HUES48 (cell line): Measurements from ENCODE around the gene OR6N2.

Experiments used
- H3K27ac ChIP-seq: one replicate; pipeline ENCODE4 v1.7.0; 2013; ENCODE audit warnings: low read depth, low read length, inconsistent platforms
- H3K27me3 ChIP-seq: 2 replicates; pipeline ENCODE4 v1.6.1; 2013; ENCODE audit warnings: mild to moderate bottlenecking, low read length; ENCODE audit not compliant: control insufficient read depth, insufficient read depth
- H3K36me3 ChIP-seq: 2 replicates; pipeline ENCODE4 v1.6.1; 2013; ENCODE audit warnings: low read length; ENCODE audit not compliant: control insufficient read depth, insufficient read depth
- H3K4me1 ChIP-seq: 2 replicates; pipeline ENCODE4 v1.6.1; 2013; ENCODE audit warnings: mild to moderate bottlenecking, low read length; ENCODE audit not compliant: control insufficient read depth, insufficient read depth
- H3K4me3 ChIP-seq: 2 replicates; pipeline ENCODE4 v1.5.1; 2013; ENCODE audit warnings: mild to moderate bottlenecking, low read depth, low read length
- H3K9ac ChIP-seq: 2 replicates; pipeline ENCODE4 v1.6.1; 2013; ENCODE audit warnings: mild to moderate bottlenecking, low read depth, low read length, moderate library complexity
- H3K9me3 ChIP-seq: 2 replicates; pipeline ENCODE4 v1.6.1; 2013; ENCODE audit warnings: low read length; ENCODE audit not compliant: control insufficient read depth, insufficient read depth

The OR6N2 gene

GRCh38 chr1:158781104-158781503 is at the start of gene OR6N2:
Gene OR6N2 (minus strand): TSS chr1:158781204. CDS start chr1:158777635, 3,569 bp downstream.
- H3K9ac ChIP-seq, result no peak within 1 kb of the TSS
- no peaks in the 10 kb centered on the region for H3K4me1 ChIP-seq
- no peaks in the 10 kb centered on the region for H3K27me3 ChIP-seq
- no peaks in the 10 kb centered on the region for H3K36me3 ChIP-seq
- H3K4me3 ChIP-seq, result no peak within 1 kb of the TSS
- H3K27ac ChIP-seq, result no peak within 1 kb of the TSS
- no peaks in the 10 kb centered on the region for H3K9me3 ChIP-seq

GRCh38 chr1:158830074-158830677 is 49.2 kb upstream of the OR6N2 start:
- no peak overlapping the region for H3K9ac ChIP-seq

DNA sequence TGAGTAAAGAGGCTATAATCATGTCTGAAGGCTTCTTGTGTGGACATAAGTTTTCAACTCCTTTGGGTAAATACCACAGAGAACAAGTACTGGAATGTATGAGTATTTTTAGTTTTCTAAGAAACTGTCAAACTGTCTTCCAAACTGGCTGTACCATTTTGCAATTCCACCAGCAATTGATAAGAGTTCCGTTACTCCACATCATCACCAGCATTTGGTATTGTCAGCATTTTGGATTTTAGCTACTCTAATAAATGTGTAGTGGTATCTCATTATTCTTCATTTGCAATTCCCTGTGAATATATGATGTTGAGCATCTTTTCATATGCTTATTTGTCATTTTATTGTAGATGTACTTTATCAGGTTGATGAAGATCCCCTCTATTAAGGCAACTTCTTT is 40.7 kb upstream of the OR6N2 start:
- Histone ChIP-seq H3K9ac (no peak overlapping the region), H3K4me3 (no peak overlapping the region), H3K9me3 (0 out of 2 replicates have a peak, but pooled peaks cover 2% of the 10 kb centered on the region), H3K4me1 (no peaks in the 10 kb centered on the region), H3K27ac (no peak overlapping the region), H3K36me3 (no peaks in the 10 kb centered on the region), H3K27me3 (no peaks in the 10 kb centered on the region)

More at GRCh38 chr1:158830074-158830677, 49.2 kb upstream of the OR6N2 start:
- no peaks in the 10 kb centered on the region for H3K27me3 ChIP-seq
- no peak overlapping the region for H3K4me3 ChIP-seq
- H3K4me1 ChIP-seq, result no peaks in the 10 kb centered on the region
- H3K36me3 ChIP-seq, result no peaks in the 10 kb centered on the region
- peaks cover 7% of the 10 kb centered on the region for H3K9me3 ChIP-seq
- H3K27ac ChIP-seq, result no peak overlapping the region

DNA sequence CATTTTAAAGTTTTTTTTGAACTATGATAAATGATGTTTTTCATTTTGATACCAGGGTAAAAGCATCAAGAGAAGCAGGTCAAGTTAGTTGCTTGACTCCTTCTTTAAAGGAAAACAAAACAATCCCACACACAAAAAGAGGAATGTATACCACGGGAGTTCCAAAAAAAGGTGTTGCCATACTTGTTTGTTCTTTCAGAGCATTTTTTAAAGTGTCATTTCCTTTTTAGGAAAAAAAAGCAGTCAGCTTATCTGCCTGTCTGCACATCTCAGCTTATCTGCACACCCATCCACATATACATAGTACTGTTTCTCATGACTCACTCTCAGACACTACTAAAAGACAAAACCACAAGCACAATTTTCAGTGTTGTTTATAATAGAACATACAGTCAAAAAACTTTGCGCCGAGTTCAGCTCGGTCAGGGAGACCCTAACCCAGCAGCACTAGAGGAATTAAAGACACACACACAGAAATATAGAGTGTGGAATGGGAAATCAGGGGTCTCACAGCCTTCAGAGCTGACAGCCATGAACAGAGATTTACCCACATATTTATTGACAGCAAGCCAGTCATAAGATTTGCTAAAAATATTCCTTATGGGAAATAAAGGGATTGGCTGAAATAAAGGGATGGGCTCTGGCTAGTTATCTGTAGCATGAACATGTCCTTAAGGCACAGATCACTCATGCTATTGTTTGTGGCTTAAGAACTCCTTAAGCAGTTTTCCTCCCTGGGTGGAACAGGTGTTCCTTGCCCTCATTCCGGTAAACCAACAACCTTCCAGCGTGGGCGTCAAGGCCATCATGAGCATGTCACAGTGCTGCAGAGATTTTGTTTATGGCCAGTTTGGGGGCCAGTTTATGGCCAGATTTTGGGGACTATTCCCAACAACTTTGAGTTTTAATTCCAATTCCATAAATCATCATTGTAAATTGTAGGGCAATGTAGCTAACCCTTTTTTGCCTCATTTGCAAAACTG is 38.7 kb upstream of the OR6N2 start:
- 0 out of 2 replicates have a peak, but pooled peaks cover 2% of the 10 kb centered on the region for H3K9me3 ChIP-seq
- H3K9ac ChIP-seq, result no peak overlapping the region
- no peaks in the 10 kb centered on the region for H3K36me3 ChIP-seq
- no peaks in the 10 kb centered on the region for H3K4me1 ChIP-seq
- no peaks in the 10 kb centered on the region for H3K27me3 ChIP-seq
- H3K4me3 ChIP-seq, result no peak overlapping the region
- H3K27ac ChIP-seq, result no peak overlapping the region

GRCh38 chr1:158818975-158819431 is 38.0 kb upstream of the OR6N2 start:
- Histone ChIP-seq H3K36me3 (no peaks in the 10 kb centered on the region), H3K4me1 (no peaks in the 10 kb centered on the region), H3K27ac (no peak overlapping the region), H3K4me3 (no peak overlapping the region), H3K9me3 (0 out of 2 replicates have a peak, but pooled peaks cover 2% of the 10 kb centered on the region), H3K9ac (no peak overlapping the region), H3K27me3 (no peaks in the 10 kb centered on the region)

- no peaks in the 10 kb centered on the region for H3K36me3 ChIP-seq
- no peaks in the 10 kb centered on the region for H3K27me3 ChIP-seq
- no peak overlapping the region for H3K27ac ChIP-seq
- H3K4me1 ChIP-seq, result no peaks in the 10 kb centered on the region
- H3K9me3 ChIP-seq, result no peaks in the 10 kb centered on the region
- no peak overlapping the region for H3K9ac ChIP-seq
- H3K4me3 ChIP-seq, result no peak overlapping the region
These were observed 37.6 kb upstream of the OR6N2 start for GRCh38 chr1:158818560-158818959.

GRCh38 chr1:158814970-158815369 is 34.0 kb upstream of the OR6N2 start:
- Histone ChIP-seq H3K36me3 (no peaks in the 10 kb centered on the region), H3K27me3 (no peaks in the 10 kb centered on the region), H3K9ac (no peak overlapping the region), H3K9me3 (no peaks in the 10 kb centered on the region), H3K4me1 (no peaks in the 10 kb centered on the region), H3K4me3 (no peak overlapping the region), H3K27ac (no peak overlapping the region)

GRCh38 chr1:158813164-158813563 is 32.2 kb upstream of the OR6N2 start:
- H3K27me3 ChIP-seq, result no peaks in the 10 kb centered on the region
- no peak overlapping the region for H3K27ac ChIP-seq
- no peaks in the 10 kb centered on the region for H3K9me3 ChIP-seq
- no peak overlapping the region for H3K9ac ChIP-seq
- H3K4me3 ChIP-seq, result no peak overlapping the region
- H3K4me1 ChIP-seq, result no peaks in the 10 kb centered on the region
- no peaks in the 10 kb centered on the region for H3K36me3 ChIP-seq

DNA sequence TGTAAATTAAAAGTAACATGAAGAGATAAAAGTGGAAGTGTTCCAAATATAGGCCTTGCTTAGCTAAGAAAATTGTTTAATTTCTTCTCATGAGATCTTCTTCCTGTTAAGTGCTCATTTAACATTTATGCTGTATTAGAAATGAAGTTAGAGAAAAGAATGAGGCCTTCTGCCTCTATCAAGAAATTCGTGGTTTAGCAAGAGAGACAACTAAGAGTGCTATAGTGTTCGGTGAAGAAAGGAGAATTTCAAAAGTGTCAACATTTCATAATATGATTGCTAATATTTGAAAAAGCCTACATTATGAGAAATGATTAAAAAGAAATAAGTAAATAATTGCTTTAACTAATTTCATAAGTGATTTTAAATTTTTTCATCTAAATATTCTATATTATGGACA is 31.3 kb upstream of the OR6N2 start:
- Histone ChIP-seq H3K9me3 (no peaks in the 10 kb centered on the region), H3K27me3 (no peaks in the 10 kb centered on the region), H3K27ac (no peak overlapping the region), H3K36me3 (no peaks in the 10 kb centered on the region), H3K9ac (no peak overlapping the region), H3K4me3 (no peak overlapping the region), H3K4me1 (no peaks in the 10 kb centered on the region)

DNA sequence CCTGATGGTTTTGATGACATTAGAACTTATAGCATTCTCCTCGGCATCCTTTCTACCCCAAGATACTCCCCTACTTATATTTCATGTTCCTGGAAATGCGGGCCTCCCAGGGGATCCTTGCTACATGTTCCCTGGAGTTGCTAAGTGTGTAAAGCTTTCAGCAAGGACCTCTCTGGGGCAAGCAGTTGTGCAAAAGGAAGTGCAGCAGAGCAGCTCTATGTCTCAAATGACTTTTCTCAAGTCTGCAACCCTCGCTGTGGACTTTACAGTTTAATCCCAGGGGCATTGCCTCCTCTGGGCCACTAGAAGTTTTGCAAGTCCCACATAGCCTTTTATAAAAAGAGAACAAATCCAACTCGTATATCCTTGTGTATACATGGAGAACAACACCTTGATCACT is 29.3 kb upstream of the OR6N2 start:
- Histone ChIP-seq H3K9me3 (no peaks in the 10 kb centered on the region), H3K4me3 (no peak overlapping the region), H3K27ac (no peak overlapping the region)

GRCh38 chr1:158809862-158810261 is 28.9 kb upstream of the OR6N2 start:
- Histone ChIP-seq H3K9ac (no peak overlapping the region), H3K27me3 (no peaks in the 10 kb centered on the region), H3K4me1 (no peaks in the 10 kb centered on the region), H3K27ac (no peak overlapping the region), H3K4me3 (no peak overlapping the region), H3K9me3 (no peaks in the 10 kb centered on the region), H3K36me3 (no peaks in the 10 kb centered on the region)

More for the DNA sequence above, 29.3 kb upstream of the OR6N2 start:
- Histone ChIP-seq H3K4me1 (no peaks in the 10 kb centered on the region), H3K36me3 (no peaks in the 10 kb centered on the region), H3K27me3 (no peaks in the 10 kb centered on the region), H3K9ac (no peak overlapping the region)
